OCI-LY3 (cell line): ENCODE results near the gene ASMT.

Source experiments
- H2AFZ ChIP-seq: fragments of 200-600, 300-600 bp; shearing (Covaris generic); 2 replicates; pipeline ENCODE4 v1.6.0; 2014; ENCODE audit warnings: antibody characterized with exemption, low read depth, low read length
- H3K27ac ChIP-seq: fragments of 200-600, 300-600 bp; sonication (generic); 2 replicates; pipeline ENCODE4 v1.5.1; 2014; ENCODE audit warnings: mild to moderate bottlenecking, low read length, moderate library complexity, mixed read lengths
- H3K27me3 ChIP-seq: fragments of 200-600, 300-600 bp; sonication (generic); 2 replicates; pipeline ENCODE4 v1.6.1; 2014; ENCODE audit warnings: low read depth, low read length, mixed read lengths
- H3K36me3 ChIP-seq: fragments of 200-600, 300-600 bp; sonication (generic); replicated peaks from 2 replicates; pipeline ENCODE3; 2014; ENCODE audit warnings: low read depth, low read length, mixed read lengths
- H3K4me1 ChIP-seq: fragments of 300-600, 200-600 bp; sonication (generic); 2 replicates; pipeline ENCODE4 v1.6.1; 2014; ENCODE audit warnings: low read length, mixed read lengths
- H3K4me2 ChIP-seq: fragments of 200-600, 300-600 bp; sonication (generic); 2 replicates; pipeline ENCODE4 v1.6.1; 2014; ENCODE audit warnings: low read length, mixed read lengths
- H3K4me3 ChIP-seq: fragments of 300-600, 200-600 bp; sonication (generic); 2 replicates; pipeline ENCODE4 v1.5.1; 2014; ENCODE audit warnings: antibody characterized with exemption, mild to moderate bottlenecking, low read length, moderate library complexity
- H3K79me2 ChIP-seq: fragments of 300-600, 200-600 bp; shearing (Covaris generic); 2 replicates; pipeline ENCODE4 v1.6.1; 2014; ENCODE audit warnings: mild to moderate bottlenecking, low read length, mixed read lengths
- H3K9ac ChIP-seq: fragments of 300-600, 200-600 bp; shearing (Covaris generic); 2 replicates; pipeline ENCODE4 v1.6.0; 2014; ENCODE audit warnings: mild to moderate bottlenecking, low read length, moderate library complexity
- H3K9me3 ChIP-seq: fragments of 200-600, 300-600 bp; shearing (Covaris generic); 2 replicates; pipeline ENCODE4 v1.6.1; 2014; ENCODE audit warnings: low read length, mixed read lengths; ENCODE audit not compliant: insufficient read depth
- H4K20me1 ChIP-seq: fragments of 200-600, 300-600 bp; sonication (generic); 2 replicates; pipeline ENCODE4 v1.6.1; 2016; ENCODE audit warnings: low read length, mixed read lengths; ENCODE audit not compliant: insufficient read depth
- CTCF ChIP-seq: fragments of 200-600, 300-600 bp; sonication (generic); IDR thresholded peaks from 2 replicates; pipeline ENCODE4 v1.5.1; 2014; ENCODE audit warnings: antibody characterized with exemption, low read length, low read depth
- EZH2phosphoT487 ChIP-seq: fragments of 200-600 bp; shearing (Covaris generic); IDR thresholded peaks from 2 replicates; pipeline ENCODE4 v1.6.1; 2018; ENCODE audit warnings: antibody characterized with exemption, mixed run types, low read depth

ASMT gene

GRCh38 chrX:1601051-1601767, 13.7 kb upstream of the ASMT start:
- Histone ChIP-seq H3K36me3 (peaks cover 73% of the 10 kb centered on the region), H3K4me2 (no peak overlapping the region), H4K20me1 (peaks cover 22% of the 10 kb centered on the region), H3K4me3 (no peak overlapping the region), H3K79me2 (peaks cover 31% of the 10 kb centered on the region), H3K9me3 (no peaks in the 10 kb centered on the region), H3K9ac (no peak overlapping the region), H3K4me1 (no peaks in the 10 kb centered on the region), H3K27ac (no peak overlapping the region), H2AFZ (no peak overlapping the region), H3K27me3 (no peaks in the 10 kb centered on the region)
- TF ChIP-seq CTCF: no peak
- no peak for TF ChIP-seq EZH2phosphoT487

GRCh38 chrX:1601768-1602085, 13.1 kb upstream of the ASMT start:
- no peak overlapping the region for H3K4me3 ChIP-seq
- H3K9ac ChIP-seq: no peak overlapping the region
- no peak overlapping the region for H3K4me2 ChIP-seq
- H2AFZ ChIP-seq: no peak overlapping the region
- peaks cover 28% of the 10 kb centered on the region for H3K79me2 ChIP-seq
- H3K27me3 ChIP-seq: no peaks in the 10 kb centered on the region
- TF ChIP-seq EZH2phosphoT487 (no peak), CTCF (no peak)
- H3K4me1 ChIP-seq: no peaks in the 10 kb centered on the region
- H3K36me3 ChIP-seq: peaks cover 76% of the 10 kb centered on the region
- H3K27ac ChIP-seq: no peak overlapping the region
- H4K20me1 ChIP-seq: peaks cover 22% of the 10 kb centered on the region
- H3K9me3 ChIP-seq: no peaks in the 10 kb centered on the region

GRCh38 chrX:1602299-1602698, 12.6 kb upstream of the ASMT start:
- H3K4me2 ChIP-seq: no peak overlapping the region
- H2AFZ ChIP-seq: no peak overlapping the region
- no peaks in the 10 kb centered on the region for H3K9me3 ChIP-seq
- H3K4me1 ChIP-seq: no peaks in the 10 kb centered on the region
- H3K4me3 ChIP-seq: no peak overlapping the region
- H3K27ac ChIP-seq: no peak overlapping the region
- peaks cover 23% of the 10 kb centered on the region for H3K79me2 ChIP-seq
- peaks cover 70% of the 10 kb centered on the region for H3K36me3 ChIP-seq
- peaks cover 16% of the 10 kb centered on the region for H4K20me1 ChIP-seq
- H3K9ac ChIP-seq: no peak overlapping the region
- no peak for TF ChIP-seq EZH2phosphoT487
- no peak for TF ChIP-seq CTCF
- no peaks in the 10 kb centered on the region for H3K27me3 ChIP-seq

- H3K4me3 ChIP-seq: no peak overlapping the region
- no peak overlapping the region for H2AFZ ChIP-seq
- H3K27me3 ChIP-seq: no peaks in the 10 kb centered on the region
- H3K4me1 ChIP-seq: peaks cover 26% of the 10 kb centered on the region
- H3K79me2 ChIP-seq: peaks cover 25% of the 10 kb centered on the region
- H3K9me3 ChIP-seq: no peaks in the 10 kb centered on the region
- no peak for TF ChIP-seq EZH2phosphoT487
- no peak for TF ChIP-seq CTCF
- peaks cover 28% of the 10 kb centered on the region for H3K36me3 ChIP-seq
- no peak overlapping the region for H3K4me2 ChIP-seq
- no peaks in the 10 kb centered on the region for H4K20me1 ChIP-seq
- no peak overlapping the region for H3K27ac ChIP-seq
- no peak overlapping the region for H3K9ac ChIP-seq
Measured at GRCh38 chrX:1606496-1606895, 8.4 kb upstream of the ASMT start.
